Measurements from ENCODE around the gene AJAP1. TPM values are rescaled to one million over a fixed set of nuclear protein-coding genes. Genes with fewer than 3 reads are reported as not detected.

AJAP1 gene
- total and polyA plus RNA-seq, 2 experiments from 2014 or later: not detected

DNA sequence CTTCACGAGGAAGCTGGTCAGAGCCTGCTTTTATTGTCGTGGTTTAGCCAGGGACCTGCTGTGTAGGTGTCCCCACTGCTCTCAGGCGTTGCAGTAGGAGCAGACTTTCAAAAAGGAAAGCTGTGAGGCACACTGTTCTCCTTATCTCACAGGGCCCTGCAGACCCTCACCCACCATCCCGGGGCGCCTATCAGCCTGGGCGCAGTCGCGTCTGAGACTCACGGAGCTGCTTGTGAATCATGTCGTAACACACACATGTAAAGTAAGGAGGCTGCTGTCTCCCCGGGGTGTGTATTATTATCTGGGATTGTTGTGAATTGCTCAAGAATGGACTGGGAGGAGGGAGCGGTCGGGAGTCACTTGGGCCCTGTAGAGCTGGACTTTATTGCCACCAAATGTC is 17.4 kb downstream of the AJAP1 start:
- no peaks in the 10 kb centered on the region for H3K27me3 ChIP-seq (ENCODE audit: insufficient read depth)
- TF ChIP-seq NANOG (IDR thresholded peaks at IDR 0.05; ENCODE audit: borderline replicate concordance): no peak
- TF ChIP-seq, protein P1, sequence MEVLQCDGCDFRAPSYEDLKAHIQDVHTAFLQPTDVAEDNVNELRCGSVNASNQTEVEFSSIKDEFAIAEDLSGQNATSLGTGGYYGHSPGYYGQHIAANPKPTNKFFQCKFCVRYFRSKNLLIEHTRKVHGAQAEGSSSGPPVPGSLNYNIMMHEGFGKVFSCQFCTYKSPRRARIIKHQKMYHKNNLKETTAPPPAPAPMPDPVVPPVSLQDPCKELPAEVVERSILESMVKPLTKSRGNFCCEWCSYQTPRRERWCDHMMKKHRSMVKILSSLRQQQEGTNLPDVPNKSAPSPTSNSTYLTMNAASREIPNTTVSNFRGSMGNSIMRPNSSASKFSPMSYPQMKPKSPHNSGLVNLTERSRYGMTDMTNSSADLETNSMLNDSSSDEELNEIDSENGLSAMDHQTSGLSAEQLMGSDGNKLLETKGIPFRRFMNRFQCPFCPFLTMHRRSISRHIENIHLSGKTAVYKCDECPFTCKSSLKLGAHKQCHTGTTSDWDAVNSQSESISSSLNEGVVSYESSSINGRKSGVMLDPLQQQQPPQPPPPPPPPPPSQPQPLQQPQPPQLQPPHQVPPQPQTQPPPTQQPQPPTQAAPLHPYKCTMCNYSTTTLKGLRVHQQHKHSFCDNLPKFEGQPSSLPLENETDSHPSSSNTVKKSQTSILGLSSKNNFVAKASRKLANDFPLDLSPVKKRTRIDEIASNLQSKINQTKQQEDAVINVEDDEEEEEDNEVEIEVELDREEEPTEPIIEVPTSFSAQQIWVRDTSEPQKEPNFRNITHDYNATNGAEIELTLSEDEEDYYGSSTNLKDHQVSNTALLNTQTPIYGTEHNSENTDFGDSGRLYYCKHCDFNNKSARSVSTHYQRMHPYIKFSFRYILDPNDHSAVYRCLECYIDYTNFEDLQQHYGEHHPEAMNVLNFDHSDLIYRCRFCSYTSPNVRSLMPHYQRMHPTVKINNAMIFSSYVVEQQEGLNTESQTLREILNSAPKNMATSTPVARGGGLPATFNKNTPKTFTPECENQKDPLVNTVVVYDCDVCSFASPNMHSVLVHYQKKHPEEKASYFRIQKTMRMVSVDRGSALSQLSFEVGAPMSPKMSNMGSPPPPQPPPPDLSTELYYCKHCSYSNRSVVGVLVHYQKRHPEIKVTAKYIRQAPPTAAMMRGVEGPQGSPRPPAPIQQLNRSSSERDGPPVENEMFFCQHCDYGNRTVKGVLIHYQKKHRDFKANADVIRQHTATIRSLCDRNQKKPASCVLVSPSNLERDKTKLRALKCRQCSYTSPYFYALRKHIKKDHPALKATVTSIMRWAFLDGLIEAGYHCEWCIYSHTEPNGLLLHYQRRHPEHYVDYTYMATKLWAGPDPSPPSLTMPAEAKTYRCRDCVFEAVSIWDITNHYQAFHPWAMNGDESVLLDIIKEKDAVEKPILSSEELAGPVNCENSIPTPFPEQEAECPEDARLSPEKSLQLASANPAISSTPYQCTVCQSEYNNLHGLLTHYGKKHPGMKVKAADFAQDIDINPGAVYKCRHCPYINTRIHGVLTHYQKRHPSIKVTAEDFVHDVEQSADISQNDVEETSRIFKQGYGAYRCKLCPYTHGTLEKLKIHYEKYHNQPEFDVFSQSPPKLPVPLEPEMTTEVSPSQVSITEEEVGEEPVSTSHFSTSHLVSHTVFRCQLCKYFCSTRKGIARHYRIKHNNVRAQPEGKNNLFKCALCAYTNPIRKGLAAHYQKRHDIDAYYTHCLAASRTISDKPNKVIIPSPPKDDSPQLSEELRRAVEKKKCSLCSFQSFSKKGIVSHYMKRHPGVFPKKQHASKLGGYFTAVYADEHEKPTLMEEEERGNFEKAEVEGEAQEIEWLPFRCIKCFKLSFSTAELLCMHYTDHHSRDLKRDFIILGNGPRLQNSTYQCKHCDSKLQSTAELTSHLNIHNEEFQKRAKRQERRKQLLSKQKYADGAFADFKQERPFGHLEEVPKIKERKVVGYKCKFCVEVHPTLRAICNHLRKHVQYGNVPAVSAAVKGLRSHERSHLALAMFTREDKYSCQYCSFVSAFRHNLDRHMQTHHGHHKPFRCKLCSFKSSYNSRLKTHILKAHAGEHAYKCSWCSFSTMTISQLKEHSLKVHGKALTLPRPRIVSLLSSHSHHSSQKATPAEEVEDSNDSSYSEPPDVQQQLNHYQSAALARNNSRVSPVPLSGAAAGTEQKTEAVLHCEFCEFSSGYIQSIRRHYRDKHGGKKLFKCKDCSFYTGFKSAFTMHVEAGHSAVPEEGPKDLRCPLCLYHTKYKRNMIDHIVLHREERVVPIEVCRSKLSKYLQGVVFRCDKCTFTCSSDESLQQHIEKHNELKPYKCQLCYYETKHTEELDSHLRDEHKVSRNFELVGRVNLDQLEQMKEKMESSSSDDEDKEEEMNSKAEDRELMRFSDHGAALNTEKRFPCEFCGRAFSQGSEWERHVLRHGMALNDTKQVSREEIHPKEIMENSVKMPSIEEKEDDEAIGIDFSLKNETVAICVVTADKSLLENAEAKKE (CRISPR knock-in tag; IDR thresholded peaks at IDR 0.05): no peak
- no peak for TF ChIP-seq ZNF331 (CRISPR knock-in tag; IDR thresholded peaks at IDR 0.05; ENCODE audit: low read depth)
- TF ChIP-seq, protein P2, sequence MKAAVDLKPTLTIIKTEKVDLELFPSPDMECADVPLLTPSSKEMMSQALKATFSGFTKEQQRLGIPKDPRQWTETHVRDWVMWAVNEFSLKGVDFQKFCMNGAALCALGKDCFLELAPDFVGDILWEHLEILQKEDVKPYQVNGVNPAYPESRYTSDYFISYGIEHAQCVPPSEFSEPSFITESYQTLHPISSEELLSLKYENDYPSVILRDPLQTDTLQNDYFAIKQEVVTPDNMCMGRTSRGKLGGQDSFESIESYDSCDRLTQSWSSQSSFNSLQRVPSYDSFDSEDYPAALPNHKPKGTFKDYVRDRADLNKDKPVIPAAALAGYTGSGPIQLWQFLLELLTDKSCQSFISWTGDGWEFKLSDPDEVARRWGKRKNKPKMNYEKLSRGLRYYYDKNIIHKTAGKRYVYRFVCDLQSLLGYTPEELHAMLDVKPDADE (IDR thresholded peaks at IDR 0.05): no peak
- no peak for TF ChIP-seq EZH2phosphoT487 (IDR thresholded peaks at IDR 0.05; ENCODE audit: unreplicated experiment)
- TF ChIP-seq STAT1 (IDR thresholded peaks at IDR 0.05; ENCODE audit: unreplicated experiment): no peak
- no peak for TF ChIP-seq JUNB (IDR thresholded peaks at IDR 0.05; ENCODE audit: unreplicated experiment)
- no peak for TF ChIP-seq ZNF114 (CRISPR knock-in tag; IDR thresholded peaks at IDR 0.05)
- TF ChIP-seq EZH2 (IDR thresholded peaks at IDR 0.05; ENCODE audit: low read depth, unreplicated experiment): no peak
- TF ChIP-seq, protein P3, sequence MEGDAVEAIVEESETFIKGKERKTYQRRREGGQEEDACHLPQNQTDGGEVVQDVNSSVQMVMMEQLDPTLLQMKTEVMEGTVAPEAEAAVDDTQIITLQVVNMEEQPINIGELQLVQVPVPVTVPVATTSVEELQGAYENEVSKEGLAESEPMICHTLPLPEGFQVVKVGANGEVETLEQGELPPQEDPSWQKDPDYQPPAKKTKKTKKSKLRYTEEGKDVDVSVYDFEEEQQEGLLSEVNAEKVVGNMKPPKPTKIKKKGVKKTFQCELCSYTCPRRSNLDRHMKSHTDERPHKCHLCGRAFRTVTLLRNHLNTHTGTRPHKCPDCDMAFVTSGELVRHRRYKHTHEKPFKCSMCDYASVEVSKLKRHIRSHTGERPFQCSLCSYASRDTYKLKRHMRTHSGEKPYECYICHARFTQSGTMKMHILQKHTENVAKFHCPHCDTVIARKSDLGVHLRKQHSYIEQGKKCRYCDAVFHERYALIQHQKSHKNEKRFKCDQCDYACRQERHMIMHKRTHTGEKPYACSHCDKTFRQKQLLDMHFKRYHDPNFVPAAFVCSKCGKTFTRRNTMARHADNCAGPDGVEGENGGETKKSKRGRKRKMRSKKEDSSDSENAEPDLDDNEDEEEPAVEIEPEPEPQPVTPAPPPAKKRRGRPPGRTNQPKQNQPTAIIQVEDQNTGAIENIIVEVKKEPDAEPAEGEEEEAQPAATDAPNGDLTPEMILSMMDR (conservative IDR thresholded peaks at IDR 0.05; ENCODE audit: low read depth in 2 of 2): no peak
- TF ChIP-seq, protein P4, sequence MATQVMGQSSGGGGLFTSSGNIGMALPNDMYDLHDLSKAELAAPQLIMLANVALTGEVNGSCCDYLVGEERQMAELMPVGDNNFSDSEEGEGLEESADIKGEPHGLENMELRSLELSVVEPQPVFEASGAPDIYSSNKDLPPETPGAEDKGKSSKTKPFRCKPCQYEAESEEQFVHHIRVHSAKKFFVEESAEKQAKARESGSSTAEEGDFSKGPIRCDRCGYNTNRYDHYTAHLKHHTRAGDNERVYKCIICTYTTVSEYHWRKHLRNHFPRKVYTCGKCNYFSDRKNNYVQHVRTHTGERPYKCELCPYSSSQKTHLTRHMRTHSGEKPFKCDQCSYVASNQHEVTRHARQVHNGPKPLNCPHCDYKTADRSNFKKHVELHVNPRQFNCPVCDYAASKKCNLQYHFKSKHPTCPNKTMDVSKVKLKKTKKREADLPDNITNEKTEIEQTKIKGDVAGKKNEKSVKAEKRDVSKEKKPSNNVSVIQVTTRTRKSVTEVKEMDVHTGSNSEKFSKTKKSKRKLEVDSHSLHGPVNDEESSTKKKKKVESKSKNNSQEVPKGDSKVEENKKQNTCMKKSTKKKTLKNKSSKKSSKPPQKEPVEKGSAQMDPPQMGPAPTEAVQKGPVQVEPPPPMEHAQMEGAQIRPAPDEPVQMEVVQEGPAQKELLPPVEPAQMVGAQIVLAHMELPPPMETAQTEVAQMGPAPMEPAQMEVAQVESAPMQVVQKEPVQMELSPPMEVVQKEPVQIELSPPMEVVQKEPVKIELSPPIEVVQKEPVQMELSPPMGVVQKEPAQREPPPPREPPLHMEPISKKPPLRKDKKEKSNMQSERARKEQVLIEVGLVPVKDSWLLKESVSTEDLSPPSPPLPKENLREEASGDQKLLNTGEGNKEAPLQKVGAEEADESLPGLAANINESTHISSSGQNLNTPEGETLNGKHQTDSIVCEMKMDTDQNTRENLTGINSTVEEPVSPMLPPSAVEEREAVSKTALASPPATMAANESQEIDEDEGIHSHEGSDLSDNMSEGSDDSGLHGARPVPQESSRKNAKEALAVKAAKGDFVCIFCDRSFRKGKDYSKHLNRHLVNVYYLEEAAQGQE (IDR thresholded peaks at IDR 0.05; ENCODE audit: unreplicated experiment): no peak
- TF ChIP-seq POLR2AphosphoS5 (IDR thresholded peaks at IDR 0.05; ENCODE audit: low read depth): no peak
- TF ChIP-seq CREB1 (CRISPR knock-in tag; IDR thresholded peaks at IDR 0.05; ENCODE audit: low read depth): no peak
- H3K4me3 ChIP-seq: no peak overlapping the region
- H3K79me2 ChIP-seq (replicated peaks; ENCODE audit: insufficient read depth): no peaks in the 10 kb centered on the region
- H3F3A ChIP-seq (replicated peaks; ENCODE audit: low read depth): no peaks in the 10 kb centered on the region
- H3K4me2 ChIP-seq: no peak overlapping the region
- H3K27ac Mint-ChIP-seq: no peak overlapping the region
- no peaks in the 10 kb centered on the region for H3K4me1 ChIP-seq (ENCODE audit: insufficient read depth)
- no peak overlapping the region for H3K4me3 Mint-ChIP-seq
- no peaks in the 10 kb centered on the region for H4K20me1 ChIP-seq (replicated peaks; ENCODE audit: insufficient read depth)
- H3K27me3 Mint-ChIP-seq (ENCODE audit: insufficient read depth, low read depth, poor library complexity): peaks cover 11% of the 10 kb centered on the region
- DNase-seq (ENCODE audit: low spot score) (no peak), ATAC-seq (no peak)
- H3K4me1 Mint-ChIP-seq: no peaks in the 10 kb centered on the region
- H3K36me3 Mint-ChIP-seq (ENCODE audit: low read depth): peaks cover 33% of the 10 kb centered on the region
- no peak overlapping the region for H3K27ac ChIP-seq (ENCODE audit: low read depth)
- no peaks in the 10 kb centered on the region for H3K9me2 ChIP-seq (ENCODE audit: insufficient read depth)
- H2AFZ ChIP-seq: no peak overlapping the region
- no peaks in the 10 kb centered on the region for H3K36me3 ChIP-seq (ENCODE audit: insufficient read depth)
- peaks cover 15% of the 10 kb centered on the region for H3K9me3 Mint-ChIP-seq

Data from GM23338 (cell line).